GM19395 (cell line): ENCODE data around the gene TCEA2.
"Not testable (repeated sequence)": the region's sequence is repeated elsewhere in the genome, so short reads cannot be mapped to it uniquely, and the experiment has no call there.

Source experiments
- ATAC-seq: cut with Tn5 transposase; IDR thresholded peaks from one replicate; pipeline ENCODE4 v1.9.1; 2021; ENCODE audit warnings: mild to moderate bottlenecking, moderate library complexity; ENCODE audit not compliant: unreplicated experiment

The TCEA2 gene

GRCh38 chr20:64106435-64106961 is 43.5 kb downstream of the TCEA2 start:
- ATAC-seq: no peak

- ATAC-seq: no peak
These were observed 44.2 kb downstream of the TCEA2 start, which contains the start of gene NPBWR2 for GRCh38 chr20:64106981-64107735. NPBWR2 (minus strand) TSS chr20:64107565; CDS start chr20:64106831, 734 bp downstream.

- no peak for ATAC-seq
These were observed 44.9 kb downstream of the TCEA2 start for GRCh38 chr20:64107736-64108457.

GRCh38 chr20:64108731-64109681 is 46.0 kb downstream of the TCEA2 start:
- no peak for ATAC-seq

- no peak for ATAC-seq
These were observed 46.9 kb downstream of the TCEA2 start for GRCh38 chr20:64109831-64110391.

- ATAC-seq: no peak
These were observed 47.5 kb downstream of the TCEA2 start for GRCh38 chr20:64110411-64111068.

GRCh38 chr20:64111841-64112641 is 49.0 kb downstream of the TCEA2 start:
- no peak for ATAC-seq

GRCh38 chr20:64112691-64113443 is 49.9 kb downstream of the TCEA2 start:
- no peak for ATAC-seq

- ATAC-seq: no peak
These were observed 50.4 kb downstream of the TCEA2 start for GRCh38 chr20:64113444-64113775.

- ATAC-seq: no peak
These were observed 50.9 kb downstream of the TCEA2 start for GRCh38 chr20:64113796-64114355.

- no peak for ATAC-seq
These were observed 51.5 kb downstream of the TCEA2 start for GRCh38 chr20:64114356-64114971.

GRCh38 chr20:64115171-64115911 is 52.3 kb downstream of the TCEA2 start:
- no peak for ATAC-seq

GRCh38 chr20:64116016-64116415 is 53.0 kb downstream of the TCEA2 start:
- ATAC-seq: no peak

GRCh38 chr20:64116541-64117431 is 53.8 kb downstream of the TCEA2 start:
- no peak for ATAC-seq

- ATAC-seq: not testable (repeated sequence)
These were observed 54.4 kb downstream of the TCEA2 start for GRCh38 chr20:64117432-64117777.

- ATAC-seq: no peak
These were observed 56.3 kb downstream of the TCEA2 start for GRCh38 chr20:64119301-64119680.
